Fibroblast of lung (primary cell): ENCODE data around the gene VPS37D. TPM values are rescaled to one million over a fixed set of nuclear protein-coding genes. Genes with fewer than 3 reads are reported as not detected.
"Not testable (repeated sequence)": the region's sequence is repeated elsewhere in the genome, so short reads cannot be mapped to it uniquely, and the experiment has no call there.

Experiments used
- DNase-seq, 2 donors: peaks; one replicate each; pipeline versions ENCODE4 v3.0.0 to v3.0.0-alpha.2; 2010; ENCODE audit warnings: low read depth in 2 of 2
- H2AFZ ChIP-seq: 2 replicates; pipeline ENCODE4 v1.5.1; 2012; ENCODE audit warnings: low read length, control low read depth, inconsistent platforms
- H3K27ac ChIP-seq: 2 replicates; pipeline ENCODE4 v1.5.1; 2011; ENCODE audit warnings: low read length, control low read depth; ENCODE audit not compliant: insufficient read depth
- H3K27me3 ChIP-seq: 2 replicates; pipeline ENCODE4 v1.5.1; 2011; ENCODE audit warnings: mild to moderate bottlenecking, low read length; ENCODE audit not compliant: control insufficient read depth, insufficient read depth
- H3K36me3 ChIP-seq: 2 replicates; pipeline ENCODE4 v1.5.1; 2011; ENCODE audit warnings: low read length; ENCODE audit not compliant: control insufficient read depth, insufficient read depth
- H3K4me1 ChIP-seq: 2 replicates; pipeline ENCODE4 v1.5.1; 2011; ENCODE audit warnings: low read length; ENCODE audit not compliant: control insufficient read depth, insufficient read depth; ENCODE audit errors: extremely low read depth
- H3K4me2 ChIP-seq: 2 replicates; pipeline ENCODE4 v1.5.1; 2011; ENCODE audit warnings: low read length, control low read depth; ENCODE audit not compliant: insufficient read depth; ENCODE audit errors: extremely low read depth
- H3K4me3 ChIP-seq, 4 experiments: fragments of 200-600 bp in 1 of 4; sonication (generic) in 1 of 4; replicated peaks in 1 of 4; 2 replicates each; pipeline ENCODE4 v1.5.1; 2011 to 2016; ENCODE audit warnings: low read length in 4 of 4, low read depth in 3 of 4, mild to moderate bottlenecking in 3 of 4, control low read depth in 2 of 4, inconsistent platforms in 1 of 4, mixed read lengths in 1 of 4; ENCODE audit not compliant: insufficient read depth in 1 of 4; ENCODE audit errors: control extremely low read depth in 1 of 4
- H3K79me2 ChIP-seq: 2 replicates; pipeline ENCODE4 v1.5.1; 2012; ENCODE audit warnings: mild to moderate bottlenecking, low read length, inconsistent platforms; ENCODE audit not compliant: control insufficient read depth, insufficient read depth
- H3K9ac ChIP-seq: 2 replicates; pipeline ENCODE4 v1.5.1; 2011; ENCODE audit warnings: mild to moderate bottlenecking, low read length, control low read depth; ENCODE audit not compliant: insufficient read depth
- H3K9me3 ChIP-seq: 2 replicates; pipeline ENCODE4 v1.5.1; 2012; ENCODE audit warnings: low read depth, low read length; ENCODE audit not compliant: control insufficient read depth, insufficient read depth
- H4K20me1 ChIP-seq: 2 replicates; pipeline ENCODE4 v1.5.1; 2011; ENCODE audit warnings: low read length; ENCODE audit not compliant: control insufficient read depth, insufficient read depth; ENCODE audit errors: extremely low read depth
- EZH2 ChIP-seq: IDR thresholded peaks from 2 replicates; pipeline ENCODE4 v1.5.1; 2012; ENCODE audit warnings: low read length, control low read depth, mild to moderate bottlenecking; ENCODE audit errors: missing control alignments
- polyA plus RNA-seq, 2 donors: library from polyadenylated mRNA; depleted of rRNA in 1 of 2; stranded (reverse) in 1 of 2; unstranded in 1 of 2; fragments of >200 nt; gene quantifications; 2 replicates each; pipeline ENCODE4 v1.2.1, GENCODE V29; 2011 to 2012; ENCODE audit warnings: missing spikeins in 1 of 2
- total RNA-seq: library from RNA; depleted of rRNA; stranded (reverse); fragments of >200 nt; gene quantifications from 2 replicates; pipeline ENCODE4 v1.2.1, GENCODE V29; 2014
- TF ChIP-seq, protein P1 (sequence below), 2 donors: IDR thresholded peaks in 1 of 2; conservative IDR thresholded peaks in 1 of 2; 1 replicate in 1 of 2; 2 replicates in 1 of 2; pipeline ENCODE4 v1.5.1; 2011 to 2012; ENCODE audit warnings: low read length in 2 of 2, control low read depth in 1 of 2, inconsistent platforms in 1 of 2, low read depth in 1 of 2, mild to moderate bottlenecking in 1 of 2

Gene VPS37D
- total and polyA plus RNA-seq, 2 donors (not counting 1 experiment from before 2014, with no cell fraction given): 0.87 to 6.8 TPM

DNA sequence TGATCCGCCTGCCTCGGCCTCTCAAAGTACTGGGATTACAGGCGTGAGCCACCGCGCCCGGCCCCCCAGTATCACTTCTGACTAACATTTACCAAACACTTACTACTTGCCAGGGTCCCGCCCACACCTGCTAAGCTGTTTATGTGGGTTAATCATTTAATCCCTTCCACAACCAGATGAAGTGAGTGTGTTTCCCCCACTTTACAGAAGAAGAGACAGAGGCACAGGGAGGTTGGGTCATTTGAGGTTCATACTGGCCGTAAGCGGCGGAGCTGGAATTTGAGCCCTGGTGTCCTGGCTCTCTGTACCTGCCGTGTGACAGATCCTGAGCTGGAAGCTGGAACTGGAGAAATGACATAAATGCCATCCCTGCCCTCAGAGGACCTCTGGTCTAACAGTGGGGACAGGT is 15.1 kb upstream of the VPS37D start:
- peaks cover 32% of the 10 kb centered on the region for H3K27me3 ChIP-seq
- H3K27ac ChIP-seq: no peak overlapping the region
- no peak overlapping the region for H2AFZ ChIP-seq
- H3K36me3 ChIP-seq: no peaks in the 10 kb centered on the region
- no peaks in the 10 kb centered on the region for H3K4me1 ChIP-seq
- no peak overlapping the region for H3K4me2 ChIP-seq
- H3K4me3 ChIP-seq: no peak overlapping the region
- no peaks in the 10 kb centered on the region for H4K20me1 ChIP-seq
- no peak overlapping the region for H3K9ac ChIP-seq
- no peak for DNase-seq
- H3K79me2 ChIP-seq: no peaks in the 10 kb centered on the region
- no peaks in the 10 kb centered on the region for H3K9me3 ChIP-seq
- TF ChIP-seq, protein P1, sequence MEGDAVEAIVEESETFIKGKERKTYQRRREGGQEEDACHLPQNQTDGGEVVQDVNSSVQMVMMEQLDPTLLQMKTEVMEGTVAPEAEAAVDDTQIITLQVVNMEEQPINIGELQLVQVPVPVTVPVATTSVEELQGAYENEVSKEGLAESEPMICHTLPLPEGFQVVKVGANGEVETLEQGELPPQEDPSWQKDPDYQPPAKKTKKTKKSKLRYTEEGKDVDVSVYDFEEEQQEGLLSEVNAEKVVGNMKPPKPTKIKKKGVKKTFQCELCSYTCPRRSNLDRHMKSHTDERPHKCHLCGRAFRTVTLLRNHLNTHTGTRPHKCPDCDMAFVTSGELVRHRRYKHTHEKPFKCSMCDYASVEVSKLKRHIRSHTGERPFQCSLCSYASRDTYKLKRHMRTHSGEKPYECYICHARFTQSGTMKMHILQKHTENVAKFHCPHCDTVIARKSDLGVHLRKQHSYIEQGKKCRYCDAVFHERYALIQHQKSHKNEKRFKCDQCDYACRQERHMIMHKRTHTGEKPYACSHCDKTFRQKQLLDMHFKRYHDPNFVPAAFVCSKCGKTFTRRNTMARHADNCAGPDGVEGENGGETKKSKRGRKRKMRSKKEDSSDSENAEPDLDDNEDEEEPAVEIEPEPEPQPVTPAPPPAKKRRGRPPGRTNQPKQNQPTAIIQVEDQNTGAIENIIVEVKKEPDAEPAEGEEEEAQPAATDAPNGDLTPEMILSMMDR (conservative IDR thresholded peaks at IDR 0.05 in 1 of 2, IDR thresholded peaks at IDR 0.05 in 1 of 2; ENCODE audit: low read depth in 1 of 2, low read length in 2 of 2): no peak
- TF ChIP-seq EZH2: no peak

DNA sequence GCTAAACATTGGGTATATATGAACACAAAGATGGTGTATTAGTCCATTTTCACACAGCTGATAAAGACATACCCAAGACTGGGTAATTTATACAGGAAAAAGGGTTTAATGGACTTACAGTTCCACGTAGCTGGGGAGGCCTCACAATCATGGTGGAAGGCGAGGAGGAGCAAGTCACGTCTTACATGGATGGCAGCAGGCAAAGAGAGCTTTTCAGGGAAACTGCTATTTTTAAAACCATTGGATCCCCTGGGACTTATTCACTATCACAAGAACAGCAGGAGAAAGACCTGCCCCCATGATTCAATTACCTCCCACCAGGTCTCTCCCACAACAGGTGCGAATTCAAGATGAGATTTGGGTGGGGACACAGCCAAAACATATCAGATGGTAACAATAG is 12.3 kb upstream of the VPS37D start:
- H4K20me1 ChIP-seq, H3K4me2 ChIP-seq, DNase-seq, H3K9me3 ChIP-seq, H3K4me3 ChIP-seq, H3K27ac ChIP-seq, H3K36me3 ChIP-seq, H2AFZ ChIP-seq, H3K79me2 ChIP-seq, H3K4me1 ChIP-seq, H3K9ac ChIP-seq: not testable (repeated sequence)
- H3K27me3 ChIP-seq: peaks cover 13% of the 10 kb centered on the region

DNA sequence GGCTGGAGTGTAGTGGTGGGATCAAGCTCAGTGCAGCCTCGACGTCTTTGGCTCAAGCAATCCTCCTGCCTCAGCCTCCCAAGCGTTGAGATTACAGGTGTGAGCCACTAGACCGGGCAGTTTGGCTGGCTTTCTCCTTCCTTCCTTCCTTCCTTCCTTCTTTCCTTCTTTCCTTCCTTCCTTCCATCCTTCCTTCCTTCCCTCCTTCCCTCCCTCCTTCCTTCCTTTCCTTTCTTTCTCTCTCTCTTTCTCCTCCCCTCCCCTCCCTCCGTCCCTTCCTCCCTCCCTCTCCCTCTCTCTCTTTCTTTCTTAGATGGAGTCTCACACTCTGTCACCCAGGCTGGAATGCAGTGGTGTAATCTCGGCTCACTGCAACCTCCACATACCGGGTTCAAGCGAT is 7.6 kb upstream of the VPS37D start:
- Histone ChIP-seq H3K79me2 (no peaks in the 10 kb centered on the region), H3K27ac (no peak overlapping the region), H3K9ac (no peak overlapping the region), H4K20me1 (no peaks in the 10 kb centered on the region), H3K4me3 (no peak overlapping the region), H3K4me2 (no peak overlapping the region), H3K27me3 (no peaks in the 10 kb centered on the region), H3K9me3 (no peaks in the 10 kb centered on the region), H3K36me3 (no peaks in the 10 kb centered on the region), H2AFZ (no peak overlapping the region), H3K4me1 (no peaks in the 10 kb centered on the region)
- TF ChIP-seq EZH2: no peak
- TF ChIP-seq, protein P1 (conservative IDR thresholded peaks at IDR 0.05 in 1 of 2, IDR thresholded peaks at IDR 0.05 in 1 of 2; ENCODE audit: low read depth in 1 of 2, low read length in 2 of 2): no peak
- no peak for DNase-seq

DNA sequence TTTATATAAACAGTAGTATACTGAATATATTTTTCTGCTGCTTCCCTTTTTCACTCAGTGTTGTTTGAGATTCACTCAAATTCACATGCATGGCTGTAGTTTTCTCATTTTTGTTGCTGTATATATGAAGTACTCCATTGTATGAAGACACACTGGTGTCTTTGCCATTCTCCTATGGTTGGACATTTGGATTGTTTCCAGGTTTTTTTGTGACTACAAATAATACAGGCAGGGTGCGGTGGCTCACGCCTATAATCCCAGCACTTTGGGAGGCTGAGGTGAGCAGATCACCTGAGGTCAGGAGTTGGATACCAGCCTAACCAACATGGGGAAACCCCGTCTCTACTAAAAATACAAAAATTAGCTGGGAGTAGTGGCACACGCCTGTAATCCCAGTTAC is 7.0 kb upstream of the VPS37D start:
- H3K9me3 ChIP-seq, H3K4me3 ChIP-seq, DNase-seq, H3K4me2 ChIP-seq, H4K20me1 ChIP-seq, H3K79me2 ChIP-seq, H3K27me3 ChIP-seq, H3K9ac ChIP-seq, H3K36me3 ChIP-seq, H3K27ac ChIP-seq, H3K4me1 ChIP-seq, H2AFZ ChIP-seq: not testable (repeated sequence)
